ENCODE results near the gene RAB15.

GRCh38 chr14:64919618-64920017 lies 52.5 kb downstream of the RAB15 start:
- no peak for TF ChIP-seq EZH2phosphoT487 (IDR thresholded peaks at IDR 0.05; ENCODE audit: low read depth, severe bottlenecking, unreplicated experiment)
- TF ChIP-seq CTCF (IDR thresholded peaks at IDR 0.05; ENCODE audit: poor library complexity): no peak

Data from hepatocyte (in vitro differentiated cells).